WTC11 (cell line): ENCODE data around the gene HFE.

ENCODE experiments used
- ATF3 ChIP-seq: sonication (generic); formaldehyde crosslinking; conservative IDR thresholded peaks from 2 replicates; pipeline ENCODE4 v1.8.1; 2022; ENCODE audit warnings: mild to moderate bottlenecking, missing genetic modification reagents
- ATF6 ChIP-seq: sonication (generic); formaldehyde crosslinking; IDR thresholded peaks from 2 replicates; pipeline ENCODE4 v1.8.1; 2023; ENCODE audit warnings: mild to moderate bottlenecking, missing genetic modification reagents
- CTCF ChIP-seq: fragments of 200-600 bp; IDR thresholded peaks from 2 replicates; pipeline ENCODE4 v1.8.0; 2022; ENCODE audit warnings: antibody characterized with exemption
- E2F4 ChIP-seq: sonication (generic); formaldehyde crosslinking; IDR thresholded peaks from 2 replicates; pipeline ENCODE4 v1.8.1; 2022; ENCODE audit warnings: low read depth, mild to moderate bottlenecking, moderate library complexity, missing genetic modification reagents, borderline replicate concordance
- ESRRA ChIP-seq: sonication (generic); formaldehyde crosslinking; IDR thresholded peaks from 2 replicates; pipeline ENCODE4 v1.8.1; 2022; ENCODE audit warnings: mild to moderate bottlenecking, missing genetic modification reagents, borderline replicate concordance
- KAT7 ChIP-seq: sonication (generic); formaldehyde crosslinking; IDR thresholded peaks from 2 replicates; pipeline ENCODE4 v1.8.1; 2023; ENCODE audit warnings: missing genetic modification reagents, mild to moderate bottlenecking, borderline replicate concordance
- MAX ChIP-seq: sonication (generic); formaldehyde crosslinking; IDR thresholded peaks from 2 replicates; pipeline ENCODE4 v1.8.0; 2022; ENCODE audit warnings: mild to moderate bottlenecking, missing genetic modification reagents
- MLX ChIP-seq: sonication (generic); formaldehyde crosslinking; IDR thresholded peaks from 2 replicates; pipeline ENCODE4 v1.8.1; 2023; ENCODE audit warnings: mild to moderate bottlenecking, missing genetic modification reagents, moderate library complexity
- PREB ChIP-seq: sonication (generic); formaldehyde crosslinking; IDR thresholded peaks from 2 replicates; pipeline ENCODE4 v1.8.1; 2022; ENCODE audit warnings: mild to moderate bottlenecking, missing genetic modification reagents, moderate library complexity, borderline replicate concordance
- TCF7 ChIP-seq: sonication (generic); formaldehyde crosslinking; IDR thresholded peaks from 2 replicates; pipeline ENCODE4 v1.8.0; 2022; ENCODE audit warnings: mild to moderate bottlenecking, low read depth, missing genetic modification reagents, moderate library complexity
- ZNF121 ChIP-seq: sonication (generic); formaldehyde crosslinking; IDR thresholded peaks from 2 replicates; pipeline ENCODE4 v1.8.0; 2023; ENCODE audit warnings: missing genetic modification reagents

GRCh38 chr6:26088344-26088743, 1.1 kb downstream of the HFE start:
- TF ChIP-seq CTCF, result no peak
- TF ChIP-seq MAX (CRISPR knock-in tag), result no peak
- no peak for TF ChIP-seq E2F4 (CRISPR knock-in tag)
- no peak for TF ChIP-seq ESRRA
- TF ChIP-seq PREB (CRISPR knock-in tag), result no peak
- no peak for TF ChIP-seq MLX (CRISPR knock-in tag)
- TF ChIP-seq KAT7, result no peak
- TF ChIP-seq ATF3 (CRISPR knock-in tag), result no peak
- no peak for TF ChIP-seq ZNF121 (CRISPR knock-in tag)
- no peak for TF ChIP-seq ATF6
- no peak for TF ChIP-seq TCF7 (CRISPR knock-in tag)
